GM13976 (cell line): ENCODE data around the gene CCDC148.

ENCODE experiments used
- DNase-seq: peaks from one replicate; pipeline ENCODE4 v3.0.0; 2012; ENCODE audit warnings: low spot score
- in situ Hi-C: fragments of 300-500 bp; cut with MboI; formaldehyde crosslinking; loops from one replicate; pipeline ENCODE4 v1.12.0; 2022; ENCODE audit warnings: low sequenced_read_pairs, mixed read lengths, inconsistent platforms; ENCODE audit not compliant: unreplicated experiment
- TF ChIP-seq, protein P1 (sequence below): IDR thresholded peaks from 2 replicates; pipeline ENCODE4 v1.5.1; 2012; ENCODE audit warnings: borderline replicate concordance, mild to moderate bottlenecking; ENCODE audit not compliant: insufficient read depth; ENCODE audit errors: extremely low read depth, missing control alignments, control extremely low read depth

Gene CCDC148

DNA sequence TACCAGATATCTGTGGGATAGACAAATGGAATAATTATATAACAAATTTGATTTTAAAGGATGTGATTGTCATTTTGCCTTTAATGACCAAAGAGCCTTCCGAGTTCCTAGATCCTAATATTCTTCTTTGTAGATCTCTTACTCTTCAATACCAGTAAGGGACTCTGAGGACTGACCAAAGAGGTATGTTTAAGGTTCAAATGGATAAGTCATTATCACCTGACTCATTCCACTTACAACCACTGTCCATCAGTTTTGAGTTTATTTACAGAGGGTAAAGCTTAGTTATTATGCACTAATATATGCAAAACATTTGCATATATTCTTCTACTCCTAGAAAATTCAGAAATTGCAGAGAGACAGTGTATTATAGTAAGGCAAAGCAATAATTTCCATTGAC, 62.7 kb downstream of the CCDC148 start:
- TF ChIP-seq, protein P1, sequence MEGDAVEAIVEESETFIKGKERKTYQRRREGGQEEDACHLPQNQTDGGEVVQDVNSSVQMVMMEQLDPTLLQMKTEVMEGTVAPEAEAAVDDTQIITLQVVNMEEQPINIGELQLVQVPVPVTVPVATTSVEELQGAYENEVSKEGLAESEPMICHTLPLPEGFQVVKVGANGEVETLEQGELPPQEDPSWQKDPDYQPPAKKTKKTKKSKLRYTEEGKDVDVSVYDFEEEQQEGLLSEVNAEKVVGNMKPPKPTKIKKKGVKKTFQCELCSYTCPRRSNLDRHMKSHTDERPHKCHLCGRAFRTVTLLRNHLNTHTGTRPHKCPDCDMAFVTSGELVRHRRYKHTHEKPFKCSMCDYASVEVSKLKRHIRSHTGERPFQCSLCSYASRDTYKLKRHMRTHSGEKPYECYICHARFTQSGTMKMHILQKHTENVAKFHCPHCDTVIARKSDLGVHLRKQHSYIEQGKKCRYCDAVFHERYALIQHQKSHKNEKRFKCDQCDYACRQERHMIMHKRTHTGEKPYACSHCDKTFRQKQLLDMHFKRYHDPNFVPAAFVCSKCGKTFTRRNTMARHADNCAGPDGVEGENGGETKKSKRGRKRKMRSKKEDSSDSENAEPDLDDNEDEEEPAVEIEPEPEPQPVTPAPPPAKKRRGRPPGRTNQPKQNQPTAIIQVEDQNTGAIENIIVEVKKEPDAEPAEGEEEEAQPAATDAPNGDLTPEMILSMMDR, result no peak
- DNase-seq, result no peak
- in situ Hi-C loops, result no loop called here

DNA sequence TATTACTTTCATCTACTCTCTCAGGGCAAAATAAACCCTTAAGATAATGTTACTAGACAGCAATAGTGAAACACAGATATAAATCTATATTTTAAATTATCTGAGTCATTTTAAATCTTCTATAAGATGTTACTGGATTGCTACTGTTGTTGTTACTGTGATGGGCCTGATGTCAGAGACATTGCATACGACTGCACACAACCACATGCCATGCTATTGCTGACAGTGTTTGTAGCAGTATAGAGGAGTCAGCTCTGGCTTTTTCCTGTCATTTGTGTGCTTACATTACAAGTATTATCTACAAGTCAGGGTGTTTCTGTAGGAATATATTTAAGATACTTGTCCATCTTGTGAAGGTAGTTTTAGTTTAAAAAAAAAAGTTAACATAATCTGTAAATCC, 63.9 kb downstream of the CCDC148 start:
- TF ChIP-seq, protein P1, result no peak
- DNase-seq, result no peak
- in situ Hi-C loops, result no loop called here

DNA sequence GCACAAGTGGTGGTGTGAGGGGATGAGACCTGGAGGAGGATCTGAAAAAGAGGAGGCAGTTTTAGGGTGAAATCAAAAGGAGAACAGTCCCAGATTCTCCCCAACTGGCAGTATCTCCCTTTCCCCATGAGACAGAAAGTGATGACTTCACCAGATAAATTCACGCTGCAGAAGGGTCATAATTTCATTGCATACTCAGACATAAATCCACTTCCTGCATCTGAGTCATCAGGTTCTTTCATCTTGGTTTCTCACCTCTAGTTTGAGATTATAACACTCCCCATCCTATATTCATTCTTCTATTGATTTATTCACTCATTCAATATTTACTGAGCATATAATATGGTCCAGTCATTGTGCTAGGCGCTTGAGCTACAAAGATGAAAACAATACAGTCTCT, 64.7 kb downstream of the CCDC148 start:
- TF ChIP-seq, protein P1, result no peak
- in situ Hi-C loops, result no loop called here
- no peak for DNase-seq

DNA sequence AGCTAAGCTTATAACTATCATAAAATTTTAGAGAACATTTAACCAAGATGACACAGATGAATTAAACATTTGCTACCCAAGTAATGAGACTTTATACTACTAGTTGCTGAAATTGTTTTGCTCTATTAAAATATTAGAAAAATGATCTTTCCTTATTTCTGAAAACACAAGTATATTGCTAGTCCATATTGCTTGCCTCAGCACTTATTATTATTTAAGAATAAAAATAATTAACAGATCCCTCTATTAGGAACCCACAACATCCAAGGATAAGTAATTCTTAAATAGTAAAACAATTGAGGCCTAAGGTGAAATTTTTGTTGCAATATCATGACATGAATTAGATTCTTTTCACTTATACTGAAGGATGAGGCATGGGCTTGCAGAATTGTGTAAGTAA, 65.2 kb downstream of the CCDC148 start:
- TF ChIP-seq, protein P1, result no peak
- no peak for DNase-seq
- in situ Hi-C loops, result no loop called here

DNA sequence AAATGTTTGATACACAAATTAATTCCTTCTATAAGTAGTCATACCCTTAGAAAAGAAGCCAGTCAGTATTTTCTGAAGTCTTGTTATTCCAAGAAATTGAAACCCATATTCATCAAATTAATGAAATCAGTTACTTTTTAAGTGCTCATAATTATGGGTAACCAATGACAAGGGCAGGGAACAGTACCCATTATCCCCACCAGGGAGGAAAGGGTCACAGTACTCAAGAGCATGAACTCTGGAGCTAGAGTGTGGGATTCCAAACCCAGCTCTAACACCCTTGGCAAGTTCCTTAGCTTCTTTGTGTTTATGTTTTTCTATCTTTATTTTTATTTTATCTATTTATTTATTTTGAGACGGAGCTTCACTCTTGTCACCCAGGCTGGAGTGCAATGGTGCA, 68.4 kb downstream of the CCDC148 start:
- in situ Hi-C loops, result no loop called here
- TF ChIP-seq, protein P1, result no peak
- DNase-seq, result no peak

DNA sequence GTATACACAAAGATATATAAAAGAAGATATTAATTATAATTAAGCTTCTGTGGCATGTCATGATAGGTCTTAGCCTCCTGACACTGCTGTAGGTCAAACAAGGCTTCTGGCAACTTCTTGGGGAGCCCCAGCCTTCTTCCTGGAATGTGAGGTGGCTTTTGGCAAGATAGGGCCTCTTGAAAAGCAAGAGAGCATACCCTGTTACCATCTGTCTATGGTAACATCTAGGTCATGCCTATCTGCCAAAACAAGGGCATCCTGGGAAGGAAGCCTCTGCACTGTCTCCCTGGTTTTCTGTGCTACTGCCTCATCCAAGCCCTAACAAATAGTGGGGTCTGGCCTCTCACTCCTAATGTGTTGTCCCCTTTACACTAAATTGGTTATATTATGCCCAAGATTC, 70.9 kb downstream of the CCDC148 start:
- TF ChIP-seq, protein P1, result no peak
- in situ Hi-C loops, result no loop called here
- DNase-seq, result no peak

DNA sequence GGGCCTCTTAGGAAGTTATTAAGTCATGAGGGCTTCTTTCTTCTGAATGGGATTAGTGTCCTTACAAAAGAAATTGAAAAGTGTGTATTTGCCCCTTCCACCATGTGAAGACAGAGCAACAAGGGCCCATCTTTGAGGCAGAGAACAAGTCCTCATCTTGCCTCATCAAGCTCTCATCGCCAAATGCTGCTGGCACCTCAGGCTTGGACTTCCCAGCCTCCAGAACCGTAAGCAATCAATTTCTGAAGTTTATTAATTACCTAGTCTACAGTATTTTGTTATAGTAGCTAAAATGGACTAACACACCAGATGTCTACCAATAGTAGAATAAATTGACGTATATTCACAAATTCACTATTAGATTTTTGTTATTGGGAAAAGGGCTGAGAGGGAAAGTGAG, 74.6 kb downstream of the CCDC148 start:
- in situ Hi-C loops, result no loop called here
- TF ChIP-seq, protein P1, result no peak
- no peak for DNase-seq
